GM12878 (cell line): ENCODE data around the gene TCTN1. TPM values are rescaled to one million over a fixed set of nuclear protein-coding genes. Genes with fewer than 3 reads are reported as not detected.

Source experiments
- ATAC-seq: fragments of 200-7000 bp; cut with Tn5 transposase; 3 replicates; pipeline ENCODE4 v1.9.1; 2020; ENCODE audit warnings: mild to moderate bottlenecking, moderate library complexity
- BruUV-seq: library from RNA; stranded (reverse); fragments of 400-500 nt; replicated peaks from 2 replicates; lab custom pipeline; 2021; lab: Mats Ljungman, UMichigan
- CTCF ChIA-PET: fragments of 300-600 bp; sonication (Branson Sonifier 250); formaldehyde crosslinking; extraction: SDS; loops from one replicate; lab custom pipeline; 2021; ENCODE audit warnings: inconsistent platforms; lab: Yijun Ruan, JAX
- POLR2A ChIA-PET: fragments of 350-600 bp; formaldehyde crosslinking; extraction: SDS; loops from one replicate; lab custom pipeline; 2021; ENCODE audit warnings: inconsistent platforms; lab: Charles Lee
- RAD21 ChIA-PET: fragments of 300-600 bp; sonication (Branson Sonifier 250); formaldehyde crosslinking; loops from one replicate; lab custom pipeline; 2023; ENCODE audit warnings: antibody characterized with exemption; ENCODE audit not compliant: unreplicated experiment; lab: Charles Lee
- SMC1A ChIA-PET: fragments of 300-600 bp; sonication (Branson Sonifier 250); formaldehyde crosslinking; loops from one replicate; lab custom pipeline; 2023; ENCODE audit not compliant: unreplicated experiment, uncharacterized antibody; lab: Charles Lee
- DNase-seq: peaks from one replicate; pipeline ENCODE4 v3.0.0-alpha.2; 2011; ENCODE audit warnings: low read depth, low spot score
- FAIRE-seq: peaks from 3 replicates; lab custom pipeline; 2011; peaks lifted over from hg19 to GRCh38; lab: Jason Lieb, UNC
- H2AFZ ChIP-seq: 2 replicates; pipeline ENCODE4 v1.6.0; 2011; ENCODE audit warnings: low read depth, low read length, control low read depth; ENCODE audit not compliant: control insufficient read depth
- H3K27ac ChIP-seq: 2 replicates; pipeline ENCODE4 v1.5.1; 2011; ENCODE audit warnings: control low read depth; ENCODE audit not compliant: control insufficient read depth, insufficient read depth
- H3K27me3 ChIP-seq, 2 experiments: replicated peaks in 1 of 2; 2 replicates each; pipeline versions ENCODE4 v1.6.0 to v1.6.1; 2011; ENCODE audit warnings: low read length in 1 of 2; ENCODE audit not compliant: control insufficient read depth in 2 of 2, insufficient read depth in 2 of 2
- H3K36me3 ChIP-seq, 2 experiments: 2 replicates each; pipeline ENCODE4 v1.5.1; 2011; ENCODE audit warnings: low read length in 1 of 2; ENCODE audit not compliant: control insufficient read depth in 2 of 2, insufficient read depth in 2 of 2
- H3K4me1 ChIP-seq: 2 replicates; pipeline ENCODE4 v1.6.1; 2011; ENCODE audit warnings: mild to moderate bottlenecking, low read length, moderate library complexity, mixed read lengths; ENCODE audit not compliant: control insufficient read depth, insufficient read depth
- H3K4me2 ChIP-seq: 2 replicates; pipeline ENCODE4 v1.6.0; 2011; ENCODE audit warnings: control low read depth; ENCODE audit not compliant: control insufficient read depth, insufficient read depth
- H3K4me3 ChIP-seq: fragments of 200-600 bp; sonication (generic); 2 replicates; pipeline ENCODE4 v1.5.1; 2016
- H3K79me2 ChIP-seq: 2 replicates; pipeline ENCODE4 v1.6.0; 2011; ENCODE audit warnings: low read length; ENCODE audit not compliant: control insufficient read depth, insufficient read depth
- H3K9ac ChIP-seq: 2 replicates; pipeline ENCODE4 v1.8.0; 2011; ENCODE audit warnings: low read length, control low read depth, mixed read lengths; ENCODE audit not compliant: control insufficient read depth, insufficient read depth
- H3K9me3 ChIP-seq: replicated peaks from 3 replicates; pipeline ENCODE4 v1.5.1; 2011; ENCODE audit warnings: mild to moderate bottlenecking, low read length; ENCODE audit not compliant: control insufficient read depth, insufficient read depth
- H4K20me1 ChIP-seq: 2 replicates; pipeline ENCODE4 v1.6.0; 2011; ENCODE audit not compliant: control insufficient read depth, insufficient read depth
- ATF7 ChIP-seq: fragments of 450-650 bp; IDR thresholded peaks from 2 replicates; pipeline ENCODE4 v1.6.1; 2016; ENCODE audit warnings: low read depth, mild to moderate bottlenecking
- BCLAF1 ChIP-seq: fragments of 450-650 bp; IDR thresholded peaks from 2 replicates; pipeline ENCODE4 v1.6.1; 2017; ENCODE audit warnings: antibody characterized with exemption, mild to moderate bottlenecking, moderate library complexity
- BRCA1 ChIP-seq: IDR thresholded peaks from 2 replicates; pipeline ENCODE4 v1.6.1; 2011; ENCODE audit warnings: low read depth, low read length, improper control_type of control experiment
- CHD2 ChIP-seq: IDR thresholded peaks from 2 replicates; pipeline ENCODE4 v1.6.1; 2011; ENCODE audit warnings: low read depth, low read length, improper control_type of control experiment, borderline replicate concordance
- IRF4 ChIP-seq: IDR thresholded peaks from 2 replicates; pipeline ENCODE4 v1.6.1; 2011; ENCODE audit warnings: low read depth, low read length
- JUNB ChIP-seq: IDR thresholded peaks from 2 replicates; pipeline ENCODE4 v1.6.1; 2016; ENCODE audit warnings: antibody characterized with exemption, mild to moderate bottlenecking
- MEF2B ChIP-seq: fragments of 450-650 bp; IDR thresholded peaks from 2 replicates; pipeline ENCODE4 v1.6.1; 2018; ENCODE audit warnings: mild to moderate bottlenecking, moderate library complexity; ENCODE audit not compliant: partially characterized antibody, poor library complexity, severe bottlenecking
- PAX5 ChIP-seq: IDR thresholded peaks from 2 replicates; pipeline ENCODE4 v1.6.1; 2011; ENCODE audit warnings: low read depth, low read length, borderline replicate concordance
- RAD51 ChIP-seq: fragments of 450-650 bp; IDR thresholded peaks from 2 replicates; pipeline ENCODE4 v1.6.1; 2016; ENCODE audit warnings: moderate library complexity, mild to moderate bottlenecking, inconsistent platforms
- RELB ChIP-seq: fragments of 450-650 bp; IDR thresholded peaks from 2 replicates; pipeline ENCODE4 v1.6.1; 2017; ENCODE audit warnings: low read depth, mild to moderate bottlenecking, moderate library complexity
- SIX5 ChIP-seq: IDR thresholded peaks from 2 replicates; pipeline ENCODE4 v1.6.1; 2011; ENCODE audit warnings: mild to moderate bottlenecking, low read depth, low read length, moderate library complexity; ENCODE audit not compliant: severe bottlenecking
- WGBS: methylation state at CpG from one replicate; pipeline ENCODE4 v1.1.6; 2016; ENCODE audit warnings: low lambda C conversion rate; ENCODE audit not compliant: insufficient replicate concordance, insufficient coverage; ENCODE audit errors: missing lambda C conversion rate; 5-methylcytosine and 5-hydroxymethylcytosine counted together
- in situ Hi-C: fragments of 300-500 bp; cut with MboI; formaldehyde crosslinking; loops from 9 replicates; pipeline ENCODE4 v1.14.3; 2018; ENCODE audit warnings: mixed read lengths
- intact Hi-C: fragments of 100-400 bp; cut with micrococcal nuclease; formaldehyde crosslinking; loops from one replicate; pipeline ENCODE4 v1.14.2; 2022; ENCODE audit not compliant: unreplicated experiment
- polyA plus RNA-seq, 11 experiments: library from polyadenylated mRNA; depleted of rRNA in 4 of 11; unstranded in 6 of 11; stranded (reverse) in 5 of 11; fragments of >200 nt; fragmentation: Nextera tagmentation in 4 of 11; fragmentation: Illumina TruSeq in 1 of 11; extraction: Ambion mirVana in 4 of 11; extraction: Trizol in 1 of 11; gene quantifications; 1 replicate in 1 of 11; 2 replicates in 10 of 11; pipeline versions ENCODE4 v1.2.1 to v1.2.3, GENCODE V29; 2011 to 2016; ENCODE audit warnings: inconsistent platforms in 2 of 11, missing spikeins in 2 of 11, low read depth in 1 of 11
- total RNA-seq, 4 experiments: library from RNA; depleted of rRNA in 3 of 4; stranded (reverse); fragments of >200 nt in 3 of 4; fragmentation: Illumina TruSeq in 1 of 4; extraction: Trizol in 1 of 4; gene quantifications; 2 replicates each; pipeline versions ENCODE4 v1.2.1 to v1.2.3, GENCODE V29; 2013 to 2021
- TF ChIP-seq, protein P1 (sequence below): fragments of 450-650 bp; conservative IDR thresholded peaks from 2 replicates; pipeline ENCODE4 v1.6.1; 2017; ENCODE audit warnings: mild to moderate bottlenecking, moderate library complexity
- TF ChIP-seq, protein P2 (sequence below): IDR thresholded peaks from 2 replicates; pipeline ENCODE4 v1.6.1; 2011; ENCODE audit warnings: low read depth, mild to moderate bottlenecking, low read length, moderate library complexity, borderline replicate concordance; ENCODE audit errors: extremely low read depth

Gene TCTN1
- total and polyA plus RNA-seq, 10 of the 15 experiments (the other 5 are each of a cell fraction or from before 2014, with no cell fraction given) = 8.8 to 23.5 (median 15.3) TPM

GRCh38 chr12:110619534-110619953 lies 5.6 kb downstream of the TCTN1 start (continued):
- TF ChIP-seq, protein P1, sequence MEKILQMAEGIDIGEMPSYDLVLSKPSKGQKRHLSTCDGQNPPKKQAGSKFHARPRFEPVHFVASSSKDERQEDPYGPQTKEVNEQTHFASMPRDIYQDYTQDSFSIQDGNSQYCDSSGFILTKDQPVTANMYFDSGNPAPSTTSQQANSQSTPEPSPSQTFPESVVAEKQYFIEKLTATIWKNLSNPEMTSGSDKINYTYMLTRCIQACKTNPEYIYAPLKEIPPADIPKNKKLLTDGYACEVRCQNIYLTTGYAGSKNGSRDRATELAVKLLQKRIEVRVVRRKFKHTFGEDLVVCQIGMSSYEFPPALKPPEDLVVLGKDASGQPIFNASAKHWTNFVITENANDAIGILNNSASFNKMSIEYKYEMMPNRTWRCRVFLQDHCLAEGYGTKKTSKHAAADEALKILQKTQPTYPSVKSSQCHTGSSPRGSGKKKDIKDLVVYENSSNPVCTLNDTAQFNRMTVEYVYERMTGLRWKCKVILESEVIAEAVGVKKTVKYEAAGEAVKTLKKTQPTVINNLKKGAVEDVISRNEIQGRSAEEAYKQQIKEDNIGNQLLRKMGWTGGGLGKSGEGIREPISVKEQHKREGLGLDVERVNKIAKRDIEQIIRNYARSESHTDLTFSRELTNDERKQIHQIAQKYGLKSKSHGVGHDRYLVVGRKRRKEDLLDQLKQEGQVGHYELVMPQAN = no peak
- TF ChIP-seq, all 136 proteins: peak for 46

- no peak for FAIRE-seq
- 98% methylated on average over 3 of the region's 3 CpGs for WGBS
- ChIA-PET SMC1A (interaction anchor here (4.8 to 11.6 kb wide), 4 partner anchors 11 to 76 kb away, joined by 24 to 103 read pairs (median 52); no protein-coding TSS in a partner anchor), CTCF (interaction anchor here (1.5 to 5.4 kb wide), 2 partner anchors 11 to 75 kb away, joined by 4 to 46 read pairs; no protein-coding TSS in a partner anchor), RAD21 (interaction anchor here (1.7 kb wide), 1 partner anchor 13 kb away, joined by 5 read pairs; no protein-coding TSS in a partner anchor), POLR2A (interaction anchor here (0.6 to 4.6 kb wide), 2 partner anchors 11 to 415 kb away, joined by 4 to 46 read pairs; no protein-coding TSS in a partner anchor)
- no TSS peak for BruUV-seq
- Histone ChIP-seq H3K27me3 (no peaks in the 10 kb centered on the region), H3K36me3 (no peaks in the 10 kb centered on the region), H3K4me2 (no peak overlapping the region), H3K9me3 (no peaks in the 10 kb centered on the region), H2AFZ (no peak overlapping the region), H3K79me2 (no peaks in the 10 kb centered on the region), H3K4me3 (no peak overlapping the region), H4K20me1 (no peaks in the 10 kb centered on the region), H3K9ac (no peak overlapping the region), H3K27ac (no peak overlapping the region), H3K4me1 (peaks cover 28% of the 10 kb centered on the region)
- in situ Hi-C loops (no loop called here), intact Hi-C loops (no loop called here)
- no peak for ATAC-seq
- TF ChIP-seq RELB = no peak
- no peak for TF ChIP-seq IRF4
- TF ChIP-seq BCLAF1 = no peak
- TF ChIP-seq RAD51 = no peak
- TF ChIP-seq MEF2B = no peak
- TF ChIP-seq BRCA1 = no peak
- TF ChIP-seq PAX5 = no peak
- no peak for TF ChIP-seq ATF7
- TF ChIP-seq JUNB = no peak
- no peak for TF ChIP-seq SIX5
- TF ChIP-seq CHD2 = no peak
- TF ChIP-seq, protein P2, sequence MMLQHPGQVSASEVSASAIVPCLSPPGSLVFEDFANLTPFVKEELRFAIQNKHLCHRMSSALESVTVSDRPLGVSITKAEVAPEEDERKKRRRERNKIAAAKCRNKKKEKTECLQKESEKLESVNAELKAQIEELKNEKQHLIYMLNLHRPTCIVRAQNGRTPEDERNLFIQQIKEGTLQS = no peak
- no peak for DNase-seq
These were observed 8.7 kb downstream of the TCTN1 start for GRCh38 chr12:110622582-110622981.
